ENCODE data around the gene KCMF1.

KCMF1 gene

DNA sequence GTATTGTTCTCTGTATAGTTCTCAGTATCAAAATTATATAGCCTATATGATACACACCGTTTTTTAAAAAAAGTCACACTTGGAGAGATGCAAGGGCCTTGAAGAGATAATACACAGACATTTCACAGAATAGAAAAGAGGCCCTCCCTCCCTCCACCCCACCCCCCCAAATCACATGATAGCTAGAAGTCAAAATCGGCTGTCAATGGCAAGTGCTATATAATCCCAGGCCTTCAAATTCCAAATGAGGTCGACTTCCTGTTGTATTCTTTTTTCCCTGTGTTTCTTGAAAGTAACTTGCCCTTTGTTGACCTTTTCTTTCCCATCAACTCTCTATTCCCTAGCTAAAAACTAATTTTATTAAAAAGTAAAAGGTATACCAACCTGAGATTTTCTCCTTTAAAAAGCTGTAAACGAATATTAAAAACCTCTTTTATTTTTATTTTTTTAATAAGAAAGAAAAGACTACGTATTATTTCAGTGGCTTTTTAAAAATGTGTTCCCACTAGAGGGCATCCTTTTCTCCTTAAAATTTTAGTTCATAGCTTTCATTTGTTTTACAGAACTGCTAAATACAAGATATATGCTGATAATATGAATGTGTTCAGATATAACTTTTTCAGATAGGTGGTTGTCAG is 46.6 kb downstream of the KCMF1 start:
- TF ChIP-seq, protein P1, sequence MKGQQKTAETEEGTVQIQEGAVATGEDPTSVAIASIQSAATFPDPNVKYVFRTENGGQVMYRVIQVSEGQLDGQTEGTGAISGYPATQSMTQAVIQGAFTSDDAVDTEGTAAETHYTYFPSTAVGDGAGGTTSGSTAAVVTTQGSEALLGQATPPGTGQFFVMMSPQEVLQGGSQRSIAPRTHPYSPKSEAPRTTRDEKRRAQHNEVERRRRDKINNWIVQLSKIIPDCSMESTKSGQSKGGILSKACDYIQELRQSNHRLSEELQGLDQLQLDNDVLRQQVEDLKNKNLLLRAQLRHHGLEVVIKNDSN (IDR thresholded peaks at IDR 0.05), result 0 out of 2 replicates have a peak, but pooled peaks have one; percentile 11
- no peak for TF ChIP-seq EP300 (IDR thresholded peaks at IDR 0.05; ENCODE audit: borderline replicate concordance)

DNA sequence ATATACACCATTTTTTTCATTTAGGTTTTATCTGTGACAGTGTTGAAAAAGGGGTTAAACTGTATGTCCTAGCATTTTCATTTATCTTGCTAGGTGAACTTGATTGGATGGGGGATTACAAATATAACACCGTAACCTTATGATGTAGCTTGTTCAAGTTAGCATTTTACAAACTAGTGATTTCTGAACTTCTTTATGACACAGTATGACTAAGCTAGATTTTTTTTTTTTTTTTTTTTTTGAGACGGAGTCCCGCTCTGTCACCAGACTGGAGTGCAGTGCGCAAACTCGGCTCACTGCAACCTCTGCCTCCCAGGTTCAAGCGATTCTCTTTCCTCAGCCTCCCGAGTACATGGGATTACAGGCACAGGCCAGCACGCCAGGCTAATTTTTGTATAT is 47.1 kb downstream of the KCMF1 start:
- TF ChIP-seq, protein P2, sequence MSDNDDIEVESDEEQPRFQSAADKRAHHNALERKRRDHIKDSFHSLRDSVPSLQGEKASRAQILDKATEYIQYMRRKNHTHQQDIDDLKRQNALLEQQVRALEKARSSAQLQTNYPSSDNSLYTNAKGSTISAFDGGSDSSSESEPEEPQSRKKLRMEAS (IDR thresholded peaks at IDR 0.05), result no peak
- no peak for TF ChIP-seq EP300 (IDR thresholded peaks at IDR 0.05; ENCODE audit: borderline replicate concordance)
- TF ChIP-seq NFIC (IDR thresholded peaks at IDR 0.05), result no peak
- no peak for TF ChIP-seq CEBPB (IDR thresholded peaks at IDR 0.05)
- TF ChIP-seq, protein P1 (IDR thresholded peaks at IDR 0.05), result no peak

DNA sequence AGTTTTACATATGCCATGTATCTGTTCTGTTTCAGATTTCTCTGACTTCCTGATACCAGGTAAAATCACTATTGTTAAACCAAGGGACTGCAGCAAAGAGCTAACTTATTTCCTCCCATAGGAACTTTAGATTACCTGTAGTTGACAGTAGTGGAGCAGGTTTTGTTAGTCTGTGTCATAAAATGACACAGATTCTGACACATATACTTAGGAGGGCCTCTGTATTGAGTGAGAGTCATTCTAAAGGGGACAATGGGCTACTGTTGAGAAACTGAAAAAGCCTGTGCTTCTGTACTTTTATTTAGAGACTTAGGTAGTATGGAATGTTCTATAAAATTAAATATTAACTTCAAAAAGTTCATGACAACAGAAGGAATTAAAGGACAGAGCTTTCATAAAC is 48.2 kb downstream of the KCMF1 start:
- no peak for TF ChIP-seq ZBTB7A (IDR thresholded peaks at IDR 0.05; ENCODE audit: low read depth)
- no peak for TF ChIP-seq YY1 (IDR thresholded peaks at IDR 0.05; ENCODE audit: low read depth)
- no peak for TF ChIP-seq EGR1 (IDR thresholded peaks at IDR 0.05)
- TF ChIP-seq, protein P3, sequence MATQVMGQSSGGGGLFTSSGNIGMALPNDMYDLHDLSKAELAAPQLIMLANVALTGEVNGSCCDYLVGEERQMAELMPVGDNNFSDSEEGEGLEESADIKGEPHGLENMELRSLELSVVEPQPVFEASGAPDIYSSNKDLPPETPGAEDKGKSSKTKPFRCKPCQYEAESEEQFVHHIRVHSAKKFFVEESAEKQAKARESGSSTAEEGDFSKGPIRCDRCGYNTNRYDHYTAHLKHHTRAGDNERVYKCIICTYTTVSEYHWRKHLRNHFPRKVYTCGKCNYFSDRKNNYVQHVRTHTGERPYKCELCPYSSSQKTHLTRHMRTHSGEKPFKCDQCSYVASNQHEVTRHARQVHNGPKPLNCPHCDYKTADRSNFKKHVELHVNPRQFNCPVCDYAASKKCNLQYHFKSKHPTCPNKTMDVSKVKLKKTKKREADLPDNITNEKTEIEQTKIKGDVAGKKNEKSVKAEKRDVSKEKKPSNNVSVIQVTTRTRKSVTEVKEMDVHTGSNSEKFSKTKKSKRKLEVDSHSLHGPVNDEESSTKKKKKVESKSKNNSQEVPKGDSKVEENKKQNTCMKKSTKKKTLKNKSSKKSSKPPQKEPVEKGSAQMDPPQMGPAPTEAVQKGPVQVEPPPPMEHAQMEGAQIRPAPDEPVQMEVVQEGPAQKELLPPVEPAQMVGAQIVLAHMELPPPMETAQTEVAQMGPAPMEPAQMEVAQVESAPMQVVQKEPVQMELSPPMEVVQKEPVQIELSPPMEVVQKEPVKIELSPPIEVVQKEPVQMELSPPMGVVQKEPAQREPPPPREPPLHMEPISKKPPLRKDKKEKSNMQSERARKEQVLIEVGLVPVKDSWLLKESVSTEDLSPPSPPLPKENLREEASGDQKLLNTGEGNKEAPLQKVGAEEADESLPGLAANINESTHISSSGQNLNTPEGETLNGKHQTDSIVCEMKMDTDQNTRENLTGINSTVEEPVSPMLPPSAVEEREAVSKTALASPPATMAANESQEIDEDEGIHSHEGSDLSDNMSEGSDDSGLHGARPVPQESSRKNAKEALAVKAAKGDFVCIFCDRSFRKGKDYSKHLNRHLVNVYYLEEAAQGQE (IDR thresholded peaks at IDR 0.05; ENCODE audit: low read depth), result no peak
- TF ChIP-seq CREB1 (IDR thresholded peaks at IDR 0.05; ENCODE audit: low read depth), result no peak
- no peak for TF ChIP-seq EP300 (IDR thresholded peaks at IDR 0.05; ENCODE audit: borderline replicate concordance)
- TF ChIP-seq TCF12 (IDR thresholded peaks at IDR 0.05; ENCODE audit: low read depth), result no peak
- TF ChIP-seq RAD21 (IDR thresholded peaks at IDR 0.05; ENCODE audit: low read depth), result no peak
- TF ChIP-seq NFIC (IDR thresholded peaks at IDR 0.05), result no peak
- no peak for TF ChIP-seq TEAD4 (IDR thresholded peaks at IDR 0.05)
- no peak for TF ChIP-seq FOXM1 (IDR thresholded peaks at IDR 0.05; ENCODE audit: borderline replicate concordance, low read depth)
- TF ChIP-seq, protein P2 (IDR thresholded peaks at IDR 0.05), result no peak
- TF ChIP-seq, protein P1 (IDR thresholded peaks at IDR 0.05), result no peak
- no peak for TF ChIP-seq CEBPB (IDR thresholded peaks at IDR 0.05)
- no peak for TF ChIP-seq TAF1 (IDR thresholded peaks at IDR 0.05; ENCODE audit: low read depth)

DNA sequence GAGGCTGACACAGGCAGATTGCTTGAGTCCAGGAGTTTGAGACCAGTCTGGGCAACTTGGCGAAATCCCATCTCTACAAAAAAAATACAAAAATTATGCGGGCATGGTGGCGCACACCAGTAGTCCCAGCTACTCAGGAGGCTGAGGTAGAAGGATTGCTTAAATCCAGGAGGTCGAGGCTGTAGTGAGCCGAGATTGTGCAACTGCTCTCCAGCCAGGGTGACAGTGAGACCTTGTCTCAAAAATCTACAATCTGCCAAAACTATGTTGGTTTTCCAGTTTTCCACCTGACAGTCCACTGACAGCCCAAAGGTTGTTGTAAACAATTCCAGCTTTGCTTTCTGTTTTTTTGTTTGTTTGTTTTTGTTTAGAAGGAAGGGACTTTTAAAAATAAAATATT is 51.3 kb downstream of the KCMF1 start:
- no peak for TF ChIP-seq NFIC (IDR thresholded peaks at IDR 0.05)
- TF ChIP-seq TAF1 (IDR thresholded peaks at IDR 0.05; ENCODE audit: low read depth), result no peak
- no peak for TF ChIP-seq CEBPB (IDR thresholded peaks at IDR 0.05)
- TF ChIP-seq, protein P2 (IDR thresholded peaks at IDR 0.05), result no peak
- TF ChIP-seq FOXM1 (IDR thresholded peaks at IDR 0.05; ENCODE audit: borderline replicate concordance, low read depth), result no peak
- TF ChIP-seq YY1 (IDR thresholded peaks at IDR 0.05; ENCODE audit: low read depth), result no peak
- no peak for TF ChIP-seq RAD21 (IDR thresholded peaks at IDR 0.05; ENCODE audit: low read depth)
- no peak for TF ChIP-seq CREB1 (IDR thresholded peaks at IDR 0.05; ENCODE audit: low read depth)
- no peak for TF ChIP-seq ZBTB7A (IDR thresholded peaks at IDR 0.05; ENCODE audit: low read depth)
- no peak for TF ChIP-seq TCF12 (IDR thresholded peaks at IDR 0.05; ENCODE audit: low read depth)
- TF ChIP-seq TEAD4 (IDR thresholded peaks at IDR 0.05), result no peak
- TF ChIP-seq, protein P3 (IDR thresholded peaks at IDR 0.05; ENCODE audit: low read depth), result no peak
- TF ChIP-seq, protein P1 (IDR thresholded peaks at IDR 0.05), result no peak
- no peak for TF ChIP-seq EGR1 (IDR thresholded peaks at IDR 0.05)
- TF ChIP-seq EP300 (IDR thresholded peaks at IDR 0.05; ENCODE audit: borderline replicate concordance), result no peak

DNA sequence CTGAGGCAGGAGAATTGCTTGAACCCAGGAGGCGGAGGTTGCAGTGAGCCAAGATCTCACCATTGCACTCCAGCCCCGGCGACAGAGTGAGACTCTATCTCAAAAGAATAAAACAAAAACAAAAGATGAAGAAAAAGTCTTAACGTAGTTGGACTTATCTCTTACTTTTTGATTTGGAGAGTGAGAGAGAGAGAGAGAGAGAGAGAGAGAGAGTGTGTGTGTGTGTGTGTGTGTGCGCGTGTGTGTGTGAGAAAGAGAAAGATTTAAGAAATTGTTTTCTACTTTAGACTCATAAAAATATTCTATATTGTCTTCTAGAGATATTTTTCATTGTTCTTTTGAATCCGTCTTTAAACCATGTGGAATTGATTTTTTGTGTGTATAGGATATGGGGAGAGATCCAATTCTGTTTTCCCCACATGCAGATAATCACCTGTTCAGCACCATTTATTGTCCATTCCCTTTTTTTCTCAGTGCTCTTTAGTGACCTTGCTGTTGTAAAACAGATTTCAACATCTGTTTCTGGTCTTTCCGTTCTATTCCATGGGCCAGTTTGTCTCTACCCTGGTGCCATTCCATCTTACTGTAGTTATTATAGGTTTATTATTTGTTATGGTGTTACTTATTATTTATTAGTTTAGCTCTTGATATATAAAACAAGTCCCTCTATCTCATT is 53.5 kb downstream of the KCMF1 start:
- TF ChIP-seq RAD21 (IDR thresholded peaks at IDR 0.05; ENCODE audit: low read depth) (no peak), CEBPB (IDR thresholded peaks at IDR 0.05) (no peak), EGR1 (IDR thresholded peaks at IDR 0.05) (no peak), TCF12 (IDR thresholded peaks at IDR 0.05; ENCODE audit: low read depth) (no peak), NFIC (IDR thresholded peaks at IDR 0.05) (no peak), YY1 (IDR thresholded peaks at IDR 0.05; ENCODE audit: low read depth) (no peak), TAF1 (IDR thresholded peaks at IDR 0.05; ENCODE audit: low read depth) (no peak), ZBTB7A (IDR thresholded peaks at IDR 0.05; ENCODE audit: low read depth) (no peak), EP300 (IDR thresholded peaks at IDR 0.05; ENCODE audit: borderline replicate concordance) (no peak), CREB1 (IDR thresholded peaks at IDR 0.05; ENCODE audit: low read depth) (no peak), TEAD4 (IDR thresholded peaks at IDR 0.05) (no peak), FOXM1 (IDR thresholded peaks at IDR 0.05; ENCODE audit: borderline replicate concordance, low read depth) (no peak)
- TF ChIP-seq, protein P3 (IDR thresholded peaks at IDR 0.05; ENCODE audit: low read depth), result no peak
- TF ChIP-seq, protein P2 (IDR thresholded peaks at IDR 0.05), result no peak
- TF ChIP-seq, protein P1 (IDR thresholded peaks at IDR 0.05), result no peak
